Measurements from ENCODE around the gene ADAMTS9.

Gene ADAMTS9

GRCh38 chr3:64490180-64490724, 197.5 kb downstream of the ADAMTS9 start:
- DNase-seq (ENCODE audit: low spot score), result no peak

GRCh38 chr3:64489361-64490044, 198.3 kb downstream of the ADAMTS9 start:
- no peak for DNase-seq (ENCODE audit: low spot score)

- DNase-seq (ENCODE audit: low spot score), result no peak
Observed at GRCh38 chr3:64488939-64489338, 198.9 kb downstream of the ADAMTS9 start.

GRCh38 chr3:64484289-64484992, 203.4 kb downstream of the ADAMTS9 start:
- DNase-seq (ENCODE audit: low spot score), result peak; percentile 48

- DNase-seq (ENCODE audit: low spot score), result no peak
Observed at GRCh38 chr3:64483467-64483866, 204.3 kb downstream of the ADAMTS9 start.

- no peak for DNase-seq (ENCODE audit: low spot score)
Observed at GRCh38 chr3:64475037-64475436, 212.8 kb downstream of the ADAMTS9 start.

- no peak for DNase-seq (ENCODE audit: low spot score)
Observed at GRCh38 chr3:64473466-64473865, 214.3 kb downstream of the ADAMTS9 start.

- no peak for DNase-seq (ENCODE audit: low spot score)
Observed at GRCh38 chr3:64470436-64470835, 217.4 kb downstream of the ADAMTS9 start.

- DNase-seq (ENCODE audit: low spot score), result no peak
Observed at GRCh38 chr3:64467255-64467944, 220.4 kb downstream of the ADAMTS9 start.
